DMS79 (cell line): ENCODE measurements around the gene PTPRH.
"Not testable (repeated sequence)": the region's sequence is repeated elsewhere in the genome, so short reads cannot be mapped to it uniquely, and the experiment has no call there.

Experiments used
- DNase-seq: peaks from one replicate; lab custom pipeline; 2025; lab: John Stamatoyannopoulos, UW

Gene PTPRH

GRCh38 chr19:55226788-55227187 lies 17.5 kb upstream of the PTPRH start:
- DNase-seq = no peak

GRCh38 chr19:55226273-55226672 lies 17.0 kb upstream of the PTPRH start:
- DNase-seq = no peak

GRCh38 chr19:55225415-55225958 lies 16.2 kb upstream of the PTPRH start:
- DNase-seq = no peak

GRCh38 chr19:55224679-55225414 lies 15.5 kb upstream of the PTPRH start:
- DNase-seq = not testable (repeated sequence)

- DNase-seq = no peak
These were observed 14.9 kb upstream of the PTPRH start for GRCh38 chr19:55224038-55224665.

GRCh38 chr19:55223291-55224037 lies 14.2 kb upstream of the PTPRH start:
- DNase-seq = no peak

- no peak for DNase-seq
These were observed 11.2 kb upstream of the PTPRH start for GRCh38 chr19:55220525-55220924.

- DNase-seq = peak; percentile 95
These were observed 7.3 kb upstream of the PTPRH start for GRCh38 chr19:55216461-55217198.

- no peak for DNase-seq
These were observed 4.2 kb upstream of the PTPRH start for GRCh38 chr19:55213547-55213946.

GRCh38 chr19:55212447-55212846 lies 3.1 kb upstream of the PTPRH start:
- no peak for DNase-seq

GRCh38 chr19:55209693-55210472 lies 582 bp upstream of the PTPRH start:
- DNase-seq = no peak

GRCh38 chr19:55206664-55207500 lies 2.4 kb downstream of the PTPRH start:
- DNase-seq = peak; percentile 81

GRCh38 chr19:55202199-55202598 lies 7.1 kb downstream of the PTPRH start:
- not testable (repeated sequence) for DNase-seq

GRCh38 chr19:55199620-55200204 lies 9.6 kb downstream of the PTPRH start:
- DNase-seq = no peak

GRCh38 chr19:55198651-55199050 lies 10.7 kb downstream of the PTPRH start:
- no peak for DNase-seq

GRCh38 chr19:55197528-55197927 lies 11.8 kb downstream of the PTPRH start:
- DNase-seq = no peak

- no peak for DNase-seq
These were observed 12.5 kb downstream of the PTPRH start for GRCh38 chr19:55196803-55197202.

- DNase-seq = no peak
These were observed 15.8 kb downstream of the PTPRH start for GRCh38 chr19:55193481-55193880.

GRCh38 chr19:55189403-55189835 lies 19.9 kb downstream of the PTPRH start:
- no peak for DNase-seq

GRCh38 chr19:55188625-55189024 lies 20.7 kb downstream of the PTPRH start:
- no peak for DNase-seq
